NB4 (cell line): ENCODE results near the gene KRTAP3-1.
"Not testable (repeated sequence)": the region's sequence is repeated elsewhere in the genome, so short reads cannot be mapped to it uniquely, and the experiment has no call there.

Source experiments
- DNase-seq: peaks from one replicate; pipeline ENCODE4 v3.0.0; 2010; ENCODE audit warnings: low read depth
- H3K4me3 ChIP-seq: one replicate; pipeline ENCODE4 v1.5.1; 2011; ENCODE audit warnings: mild to moderate bottlenecking, low read depth, low read length, moderate library complexity
- CTCF ChIP-seq: IDR thresholded peaks from one replicate; pipeline ENCODE4 v1.5.1; 2012; ENCODE audit warnings: low read depth, low read length
- MYC ChIP-seq: IDR thresholded peaks from 2 replicates; pipeline ENCODE4 v1.6.1; 2011; ENCODE audit warnings: low read depth, low read length
- POLR2A ChIP-seq: IDR thresholded peaks from 2 replicates; pipeline ENCODE4 v1.6.1; 2011; ENCODE audit warnings: mild to moderate bottlenecking; ENCODE audit not compliant: insufficient read length; ENCODE audit errors: extremely low read depth
- TF ChIP-seq, protein P1 (sequence below): IDR thresholded peaks from 2 replicates; pipeline ENCODE4 v1.6.1; 2011; ENCODE audit warnings: low read depth, low read length

Gene KRTAP3-1

GRCh38 chr17:41042953-41043352 lies 34.0 kb upstream of the KRTAP3-1 start:
- no peak for TF ChIP-seq MYC
- TF ChIP-seq POLR2A = no peak
- no peak overlapping the region for H3K4me3 ChIP-seq

GRCh38 chr17:41040783-41041571 lies 32.0 kb upstream of the KRTAP3-1 start, which contains the start of gene KRTAP1-1:
Gene KRTAP1-1 (minus strand): TSS chr17:41041450. CDS start chr17:41041397, 53 bp downstream.
- DNase-seq, H3K4me3 ChIP-seq: not testable (repeated sequence)

More at GRCh38 chr17:41042953-41043352, 34.0 kb upstream of the KRTAP3-1 start:
- no peak for DNase-seq

DNA sequence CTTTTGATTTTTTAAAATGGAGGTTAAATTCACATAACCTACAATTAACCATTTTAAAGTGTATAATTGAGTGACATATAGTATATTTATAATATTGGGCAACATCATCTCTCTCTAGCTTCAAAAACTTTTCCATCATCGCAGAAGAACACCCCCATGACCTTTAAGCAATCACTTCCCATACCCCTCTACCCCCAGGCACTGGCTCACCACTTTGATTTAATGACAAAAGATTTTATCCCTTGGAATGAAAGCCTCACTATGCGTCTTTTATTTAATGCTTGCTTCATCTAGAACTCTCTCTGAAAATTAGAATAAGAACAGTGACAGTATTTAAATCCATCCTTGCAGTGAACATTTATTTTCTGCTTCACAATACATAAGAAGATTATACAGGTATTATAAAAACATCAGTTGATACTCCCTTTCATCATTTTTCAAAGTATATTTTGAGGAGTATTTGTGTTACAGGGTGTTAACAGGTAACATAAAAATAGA lies 29.0 kb upstream of the KRTAP3-1 start:
- no peak for DNase-seq
- no peak overlapping the region for H3K4me3 ChIP-seq
- TF ChIP-seq CTCF (no peak), POLR2A (no peak), MYC (no peak)
- TF ChIP-seq, protein P1, sequence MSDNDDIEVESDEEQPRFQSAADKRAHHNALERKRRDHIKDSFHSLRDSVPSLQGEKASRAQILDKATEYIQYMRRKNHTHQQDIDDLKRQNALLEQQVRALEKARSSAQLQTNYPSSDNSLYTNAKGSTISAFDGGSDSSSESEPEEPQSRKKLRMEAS = no peak

- not testable (repeated sequence) for DNase-seq, H3K4me3 ChIP-seq
Observed at GRCh38 chr17:41034346-41034935, 25.5 kb upstream of the KRTAP3-1 start, which contains the start of gene KRTAP1-3. Gene KRTAP1-3 (minus strand): TSS chr17:41034874. CDS start chr17:41034821, 53 bp downstream.

GRCh38 chr17:41029633-41030245 lies 20.8 kb upstream of the KRTAP3-1 start, which contains the start of gene KRTAP1-4:
Gene KRTAP1-4 (minus strand): TSS chr17:41030195. CDS start chr17:41030078, 117 bp downstream.
- no peak for DNase-seq
- no peak within 1 kb of the TSS for H3K4me3 ChIP-seq
- no peak for TF ChIP-seq CTCF
- no peak for TF ChIP-seq MYC
- TF ChIP-seq, protein P1 = no peak
- TF ChIP-seq POLR2A = no peak

- TF ChIP-seq, protein P1 = no peak
- TF ChIP-seq CTCF = no peak
- no peak for TF ChIP-seq MYC
- TF ChIP-seq POLR2A = no peak
- H3K4me3 ChIP-seq = no peak within 1 kb of the TSS
- DNase-seq = no peak
Observed at GRCh38 chr17:41026715-41027471, 18.0 kb upstream of the KRTAP3-1 start, which contains the start of gene KRTAP1-5. Gene KRTAP1-5 (minus strand): TSS chr17:41027208. CDS start chr17:41027155, 53 bp downstream.

DNA sequence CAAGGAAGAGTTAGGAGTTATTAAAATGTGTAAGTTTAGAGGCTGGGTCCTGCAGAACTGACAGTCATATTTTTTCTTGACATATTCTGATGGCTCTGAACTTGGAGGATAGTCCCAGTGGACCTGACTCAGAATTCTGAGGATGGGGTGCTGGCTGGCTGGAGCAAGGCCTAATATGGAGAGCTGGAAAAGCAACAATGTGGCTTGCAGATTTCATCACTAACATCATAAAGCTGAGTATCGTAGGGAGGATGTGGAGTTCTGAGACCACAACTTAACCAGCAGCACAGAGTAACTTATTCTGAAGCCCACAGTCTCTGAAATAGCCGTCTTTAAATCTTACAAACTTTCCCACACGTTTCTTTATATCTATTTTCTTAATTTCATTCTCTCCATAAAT lies 15.8 kb upstream of the KRTAP3-1 start:
- peak; percentile 1 for DNase-seq
- TF ChIP-seq, protein P1 = no peak
- no peak for TF ChIP-seq POLR2A
- TF ChIP-seq CTCF = no peak
- no peak for TF ChIP-seq MYC
- H3K4me3 ChIP-seq = no peak overlapping the region
